GM19193 (cell line): ENCODE data around the gene EPS15.

Experiments used
- POLR2A ChIP-seq: IDR thresholded peaks from 4 replicates; pipeline ENCODE4 v1.6.1; 2011; ENCODE audit not compliant: insufficient read depth, insufficient read length; ENCODE audit errors: extremely low read depth

Gene EPS15

GRCh38 chr1:51425955-51426354 lies 93.1 kb downstream of the EPS15 start:
- no peak for TF ChIP-seq POLR2A

GRCh38 chr1:51425273-51425672 lies 93.8 kb downstream of the EPS15 start:
- no peak for TF ChIP-seq POLR2A

- no peak for TF ChIP-seq POLR2A
These were observed 95.8 kb downstream of the EPS15 start for GRCh38 chr1:51423073-51423821.

GRCh38 chr1:51422367-51423072 lies 96.5 kb downstream of the EPS15 start:
- no peak for TF ChIP-seq POLR2A

- TF ChIP-seq POLR2A = no peak
These were observed 97.1 kb downstream of the EPS15 start for GRCh38 chr1:51421964-51422363.

GRCh38 chr1:51420867-51421627 lies 98.0 kb downstream of the EPS15 start:
- no peak for TF ChIP-seq POLR2A

- no peak for TF ChIP-seq POLR2A
These were observed 100.6 kb downstream of the EPS15 start for GRCh38 chr1:51418384-51418959.

GRCh38 chr1:51417496-51418383 lies 101.3 kb downstream of the EPS15 start:
- no peak for TF ChIP-seq POLR2A

GRCh38 chr1:51416910-51417309 lies 102.2 kb downstream of the EPS15 start:
- no peak for TF ChIP-seq POLR2A

GRCh38 chr1:51415963-51416362 lies 103.1 kb downstream of the EPS15 start:
- TF ChIP-seq POLR2A = no peak

GRCh38 chr1:51414811-51415210 lies 104.3 kb downstream of the EPS15 start:
- no peak for TF ChIP-seq POLR2A

GRCh38 chr1:51410568-51411460 lies 108.3 kb downstream of the EPS15 start:
- no peak for TF ChIP-seq POLR2A

GRCh38 chr1:51392241-51392640 lies 126.8 kb downstream of the EPS15 start:
- TF ChIP-seq POLR2A = no peak

GRCh38 chr1:51385776-51386175 lies 133.3 kb downstream of the EPS15 start:
- TF ChIP-seq POLR2A = no peak

- TF ChIP-seq POLR2A = no peak
These were observed 137.1 kb downstream of the EPS15 start for GRCh38 chr1:51381964-51382363.
